DOHH2 (cell line): ENCODE measurements around the gene PPP2R2C.

Source experiments
- EZH2phosphoT487 ChIP-seq: fragments of 200-600 bp; sonication (generic); IDR thresholded peaks from 2 replicates; pipeline ENCODE4 v1.6.1; 2017; ENCODE audit warnings: borderline replicate concordance, mild to moderate bottlenecking, antibody characterized with exemption, low read length, moderate library complexity, mixed read lengths
- TF ChIP-seq, protein P1 (sequence below): fragments of 200-600 bp; sonication (generic); IDR thresholded peaks from one replicate; pipeline ENCODE4 v1.5.1; 2014; ENCODE audit warnings: antibody characterized with exemption, mild to moderate bottlenecking, low read depth, low read length; ENCODE audit not compliant: poor library complexity, severe bottlenecking

DNA sequence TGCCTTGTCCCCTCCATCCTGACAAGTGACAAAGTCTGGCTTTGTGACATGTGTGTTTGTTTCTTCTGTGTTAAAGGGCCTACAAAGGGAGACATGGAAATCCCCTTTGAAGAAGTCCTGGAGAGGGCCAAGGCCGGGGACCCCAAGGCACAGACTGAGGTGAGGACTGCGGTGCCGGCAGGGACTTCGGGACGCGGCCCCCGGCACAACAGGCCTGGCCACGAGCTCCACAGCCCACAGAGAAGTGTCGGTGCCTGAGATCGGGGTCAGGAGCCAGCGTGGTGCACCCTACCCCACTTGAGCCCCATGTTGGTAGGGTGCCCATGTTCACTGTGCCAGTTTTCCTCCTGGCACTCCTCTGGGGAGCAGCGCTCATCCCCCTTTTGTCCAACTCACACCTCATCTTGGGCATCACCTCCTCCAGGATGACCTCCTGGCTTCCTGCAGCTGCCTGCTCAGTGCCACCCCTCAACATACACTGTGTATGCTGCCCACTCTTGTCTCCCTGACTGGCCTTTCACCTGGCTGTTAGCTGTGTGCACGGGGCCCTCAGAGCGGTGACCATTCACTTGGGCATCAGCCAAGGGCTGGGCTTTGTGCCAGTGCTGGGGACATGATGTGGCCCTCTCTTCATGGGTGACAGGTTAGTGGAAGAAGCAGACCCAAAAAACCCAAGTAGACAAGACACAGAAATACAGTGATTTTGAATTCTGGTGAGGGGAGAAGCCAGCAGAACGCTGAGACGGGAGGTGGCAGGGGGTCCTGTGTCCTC lies 185.2 kb downstream of the PPP2R2C start:
- TF ChIP-seq, protein P1, sequence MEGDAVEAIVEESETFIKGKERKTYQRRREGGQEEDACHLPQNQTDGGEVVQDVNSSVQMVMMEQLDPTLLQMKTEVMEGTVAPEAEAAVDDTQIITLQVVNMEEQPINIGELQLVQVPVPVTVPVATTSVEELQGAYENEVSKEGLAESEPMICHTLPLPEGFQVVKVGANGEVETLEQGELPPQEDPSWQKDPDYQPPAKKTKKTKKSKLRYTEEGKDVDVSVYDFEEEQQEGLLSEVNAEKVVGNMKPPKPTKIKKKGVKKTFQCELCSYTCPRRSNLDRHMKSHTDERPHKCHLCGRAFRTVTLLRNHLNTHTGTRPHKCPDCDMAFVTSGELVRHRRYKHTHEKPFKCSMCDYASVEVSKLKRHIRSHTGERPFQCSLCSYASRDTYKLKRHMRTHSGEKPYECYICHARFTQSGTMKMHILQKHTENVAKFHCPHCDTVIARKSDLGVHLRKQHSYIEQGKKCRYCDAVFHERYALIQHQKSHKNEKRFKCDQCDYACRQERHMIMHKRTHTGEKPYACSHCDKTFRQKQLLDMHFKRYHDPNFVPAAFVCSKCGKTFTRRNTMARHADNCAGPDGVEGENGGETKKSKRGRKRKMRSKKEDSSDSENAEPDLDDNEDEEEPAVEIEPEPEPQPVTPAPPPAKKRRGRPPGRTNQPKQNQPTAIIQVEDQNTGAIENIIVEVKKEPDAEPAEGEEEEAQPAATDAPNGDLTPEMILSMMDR = no peak
- no peak for TF ChIP-seq EZH2phosphoT487
